WTC11 (cell line): Measurements from ENCODE around the gene SHBG. TPM values are rescaled to one million over a fixed set of nuclear protein-coding genes. Genes with fewer than 3 reads are reported as not detected.
A peak's percentile ranks its signal among the peaks of the same experiment; 100 is the strongest.

ENCODE experiments used
- ATAC-seq: fragments of 200-7000 bp; cut with Tn5 transposase; 2 replicates; pipeline ENCODE4 v1.10.0; 2021; ENCODE audit warnings: mild to moderate bottlenecking, moderate library complexity
- CTCF ChIA-PET: fragments of 300-600 bp; sonication (Branson Sonifier 250); formaldehyde crosslinking; loops from one replicate; lab custom pipeline; 2021; ENCODE audit warnings: antibody characterized with exemption; lab: Charles Lee
- POLR2A ChIA-PET: fragments of 350-600 bp; sonication (Branson Sonifier 250); formaldehyde crosslinking; loops from one replicate; lab custom pipeline; 2021; ENCODE audit warnings: antibody characterized with exemption; lab: Charles Lee
- DNase-seq: peaks from one replicate; pipeline ENCODE4 v3.0.0; 2021; ENCODE audit warnings: low spot score
- H3K27ac Mint-ChIP-seq: 2 replicates; pipeline ENCODE4 v1.8.0; 2021; ENCODE audit warnings: mixed read lengths
- H3K27me3 Mint-ChIP-seq: 2 replicates; pipeline ENCODE4 v1.8.0; 2021; ENCODE audit warnings: low read depth, mild to moderate bottlenecking, moderate library complexity, mixed read lengths
- H3K36me3 Mint-ChIP-seq: 2 replicates; pipeline ENCODE4 v1.8.0; 2021; ENCODE audit warnings: mixed read lengths
- H3K4me1 Mint-ChIP-seq: 2 replicates; pipeline ENCODE4 v1.8.0; 2022; ENCODE audit warnings: mixed read lengths
- H3K4me3 Mint-ChIP-seq: 2 replicates; pipeline ENCODE4 v1.8.0; 2021; ENCODE audit warnings: mild to moderate bottlenecking, moderate library complexity, mixed read lengths
- H3K9me3 Mint-ChIP-seq: 2 replicates; pipeline ENCODE4 v1.8.0; 2021; ENCODE audit warnings: mixed read lengths
- ATF2 ChIP-seq: sonication (generic); formaldehyde crosslinking; IDR thresholded peaks from 2 replicates; pipeline ENCODE4 v1.8.1; 2022; ENCODE audit warnings: low read depth, missing genetic modification reagents, borderline replicate concordance
- CDX4 ChIP-seq: fragments of 250-450 bp; sonication (Bioruptor Pico); IDR thresholded peaks from 2 replicates; pipeline ENCODE4 v1.9.0; 2021; ENCODE audit warnings: moderate library complexity, mild to moderate bottlenecking, inconsistent platforms, borderline replicate concordance
- E2F5 ChIP-seq: sonication (generic); formaldehyde crosslinking; IDR thresholded peaks from 2 replicates; pipeline ENCODE4 v1.8.1; 2022; ENCODE audit warnings: mild to moderate bottlenecking, moderate library complexity, missing genetic modification reagents
- FOXK1 ChIP-seq: sonication (generic); formaldehyde crosslinking; IDR thresholded peaks from 2 replicates; pipeline ENCODE4 v1.8.0; 2022; ENCODE audit warnings: mild to moderate bottlenecking, moderate library complexity, missing genetic modification reagents
- IRF1 ChIP-seq: sonication (generic); formaldehyde crosslinking; IDR thresholded peaks from 2 replicates; pipeline ENCODE4 v1.8.0; 2023; ENCODE audit warnings: missing genetic modification reagents
- KAT7 ChIP-seq: sonication (generic); formaldehyde crosslinking; IDR thresholded peaks from 2 replicates; pipeline ENCODE4 v1.8.1; 2023; ENCODE audit warnings: missing genetic modification reagents, mild to moderate bottlenecking, borderline replicate concordance
- NFE2L1 ChIP-seq: sonication (generic); formaldehyde crosslinking; IDR thresholded peaks from 2 replicates; pipeline ENCODE4 v1.8.1; 2023; ENCODE audit warnings: missing genetic modification reagents
- PRDM15 ChIP-seq: sonication (generic); formaldehyde crosslinking; IDR thresholded peaks from 2 replicates; pipeline ENCODE4 v1.8.0; 2022; ENCODE audit warnings: missing genetic modification reagents
- RELA ChIP-seq: sonication (generic); formaldehyde crosslinking; IDR thresholded peaks from 2 replicates; pipeline ENCODE4 v1.8.1; 2022; ENCODE audit warnings: missing genetic modification reagents, mild to moderate bottlenecking, borderline replicate concordance
- TP53 ChIP-seq: sonication (generic); formaldehyde crosslinking; IDR thresholded peaks from 2 replicates; pipeline ENCODE4 v1.8.1; 2023; ENCODE audit warnings: mild to moderate bottlenecking, missing genetic modification reagents
- USF1 ChIP-seq: sonication (generic); formaldehyde crosslinking; IDR thresholded peaks from 2 replicates; pipeline ENCODE4 v1.8.0; 2022; ENCODE audit warnings: mild to moderate bottlenecking, missing genetic modification reagents
- USF2 ChIP-seq: sonication (generic); formaldehyde crosslinking; IDR thresholded peaks from 2 replicates; pipeline ENCODE4 v1.8.1; 2023; ENCODE audit warnings: mild to moderate bottlenecking, missing genetic modification reagents, moderate library complexity
- ZBTB43 ChIP-seq: sonication (generic); formaldehyde crosslinking; IDR thresholded peaks from 2 replicates; pipeline ENCODE4 v1.8.1; 2023; ENCODE audit warnings: mild to moderate bottlenecking, missing genetic modification reagents
- ZNF138 ChIP-seq: sonication (generic); formaldehyde crosslinking; conservative IDR thresholded peaks from 2 replicates; pipeline ENCODE4 v1.8.1; 2022; ENCODE audit warnings: mild to moderate bottlenecking, moderate library complexity, missing genetic modification reagents
- ZNF317 ChIP-seq: sonication (generic); formaldehyde crosslinking; IDR thresholded peaks from 2 replicates; pipeline ENCODE4 v1.8.1; 2023; ENCODE audit warnings: low read depth, mild to moderate bottlenecking, moderate library complexity, missing genetic modification reagents, borderline replicate concordance
- ZNF423 ChIP-seq: fragments of 250-450 bp; sonication (Bioruptor Pico); IDR thresholded peaks from 2 replicates; pipeline ENCODE4 v2.1.2; 2022; ENCODE audit warnings: mild to moderate bottlenecking, moderate library complexity
- total RNA-seq: library from RNA; stranded (reverse); gene quantifications from 3 replicates; pipeline ENCODE4 v1.2.3, GENCODE V29; 2021

SHBG gene
- total RNA-seq, 1 experiment from 2014 or later, result 0.83 TPM

- TF ChIP-seq ZNF423, result no peak
- TF ChIP-seq ZBTB43, result no peak
- TF ChIP-seq IRF1 (CRISPR knock-in tag), result no peak
- TF ChIP-seq ZNF317 (CRISPR knock-in tag), result no peak
- no peak for TF ChIP-seq TP53 (CRISPR knock-in tag)
- no peak for TF ChIP-seq KAT7 (CRISPR knock-in tag)
- no peak for TF ChIP-seq ZNF138
- no peak for TF ChIP-seq USF2
- no peak for TF ChIP-seq E2F5 (CRISPR knock-in tag)
- no peak for TF ChIP-seq PRDM15 (CRISPR knock-in tag)
- TF ChIP-seq RELA (CRISPR knock-in tag), result no peak
- no peak for TF ChIP-seq FOXK1 (CRISPR knock-in tag)
- TF ChIP-seq, all 79 proteins: peak for 0
- ChIA-PET POLR2A (interaction anchor here (0.9 to 4.6 kb wide), 3 partner anchors 99 to 258 kb away, joined by 3 to 41 read pairs (median 3); partner anchors contain the start of genes NEURL4, TP53 and WRAP53), CTCF (interaction anchor here (0.6 to 4.3 kb wide), 8 partner anchors 9 to 129 kb away, joined by 3 to 61 read pairs (median 4); partner anchors contain the start of genes FXR2, TNFSF13, TP53 and WRAP53)
- H3K27me3 Mint-ChIP-seq, result no peaks in the 10 kb centered on the region
- no peaks in the 10 kb centered on the region for H3K9me3 Mint-ChIP-seq
- DNase-seq (no peak), ATAC-seq (no peak)
- peaks cover 43% of the 10 kb centered on the region for H3K4me1 Mint-ChIP-seq
- peak overlapping the region; percentile 38 for H3K27ac Mint-ChIP-seq
- peaks cover 26% of the 10 kb centered on the region for H3K36me3 Mint-ChIP-seq
- H3K4me3 Mint-ChIP-seq, result peak overlapping the region; percentile 70
Measured at GRCh38 chr17:7587420-7588151, 42.3 kb upstream of the SHBG start.

GRCh38 chr17:7588553-7589203 is 41.3 kb upstream of the SHBG start:
- ATAC-seq, result peak; percentile 1
- DNase-seq, result no peak
- Mint-ChIP-seq H3K9me3 (no peaks in the 10 kb centered on the region), H3K27me3 (no peaks in the 10 kb centered on the region)
- ChIA-PET CTCF (interaction anchor here (0.6 to 4.3 kb wide), 53 partner anchors 9 to 375 kb away, joined by 3 to 61 read pairs (median 5); partner anchors contain the start of genes ACAP1, ATP1B2, CD68 and DNAH2), POLR2A (interaction anchor here (0.6 to 4.6 kb wide), 18 partner anchors 9 to 186 kb away, joined by 3 to 41 read pairs (median 4); partner anchors contain the start of genes ATP1B2, CD68, EFNB3 and SAT2)
- TF ChIP-seq NFE2L1 (CRISPR knock-in tag) (no peak), ATF2 (no peak), CDX4 (CRISPR knock-in tag) (no peak), USF1 (CRISPR knock-in tag) (0 out of 2 replicates have a peak, but pooled peaks have one; percentile 25)
- TF ChIP-seq, all 79 proteins: peak for 1
- Mint-ChIP-seq H3K4me3 (peak overlapping the region; percentile 70), H3K36me3 (peaks cover 35% of the 10 kb centered on the region), H3K27ac (no peak overlapping the region), H3K4me1 (peaks cover 39% of the 10 kb centered on the region)
